Testis (tissue), 3 donors: ENCODE data around the gene CEP55. TPM values are rescaled to one million over a fixed set of nuclear protein-coding genes. Genes with fewer than 3 reads are reported as not detected.
A peak's percentile ranks its signal among the peaks of the same experiment; 100 is the strongest.

Source experiments
- DNase-seq: peaks from one replicate; pipeline ENCODE4 v3.0.0-alpha.2; 2019
- H3K27ac ChIP-seq, 2 donors: fragments of 200-600 bp; sonication (generic); one replicate each; pipeline ENCODE4 v1.5.1; 2019
- H3K27me3 ChIP-seq: fragments of 200-600 bp; sonication (generic); one replicate; pipeline ENCODE4 v1.5.1; 2019
- H3K36me3 ChIP-seq: fragments of 200-600 bp; sonication (generic); one replicate; pipeline ENCODE4 v1.5.1; 2017; ENCODE audit warnings: low read depth; ENCODE audit errors: missing control alignments
- H3K4me1 ChIP-seq: fragments of 200-600 bp; sonication (generic); one replicate; pipeline ENCODE4 v1.5.1; 2019
- H3K4me3 ChIP-seq, 2 donors: fragments of 200-600 bp; sonication (generic); one replicate each; pipeline ENCODE4 v1.5.1; 2017 to 2019
- H3K9me3 ChIP-seq: fragments of 200-600 bp; sonication (generic); one replicate; pipeline ENCODE4 v1.5.1; 2017
- CTCF ChIP-seq, 3 experiments: fragments of 450-650 bp in 2 of 3; fragments of 200-600 bp in 1 of 3; sonication (generic) in 1 of 3; IDR thresholded peaks; one replicate each; pipeline ENCODE4 v1.5.1; 2016 to 2019; ENCODE audit warnings: antibody characterized with exemption in 3 of 3, mild to moderate bottlenecking in 2 of 3, moderate library complexity in 1 of 3
- POLR2A ChIP-seq: fragments of 450-650 bp; IDR thresholded peaks from one replicate; pipeline ENCODE4 v1.6.1; 2017; ENCODE audit warnings: antibody characterized with exemption, mild to moderate bottlenecking, moderate library complexity
- WGBS, 2 donors: methylation state at CpG; one replicate each; pipeline ENCODE4 v1.1.5; 2018; 5-methylcytosine and 5-hydroxymethylcytosine counted together
- intact Hi-C: fragments of 100-400 bp; cut with DNase I; formaldehyde crosslinking; loops from one replicate; pipeline ENCODE4 v1.15.1; 2023; ENCODE audit warnings: low total_unique reads
- polyA plus RNA-seq: library from polyadenylated mRNA; stranded (reverse); fragments of 350-450 nt; fragmentation: Illumina TruSeq; extraction: RNeasy Lipid Tissue Mini Kit (QIAGEN cat#74804); gene quantifications from one replicate; pipeline ENCODE4 v1.2.3, GENCODE V29; 2014; ENCODE audit warnings: low read depth, low replicate concordance; ENCODE audit not compliant: insufficient read depth
- total RNA-seq, 2 donors: library from RNA; depleted of rRNA; stranded (reverse); fragments of >200 nt; gene quantifications; one replicate each; pipeline ENCODE4 v1.2.3, GENCODE V29; 2016

CEP55 gene
- total and polyA plus RNA-seq, 3 donors from 2014 or later: 14.1 to 28.1 (median 15.5) TPM

DNA sequence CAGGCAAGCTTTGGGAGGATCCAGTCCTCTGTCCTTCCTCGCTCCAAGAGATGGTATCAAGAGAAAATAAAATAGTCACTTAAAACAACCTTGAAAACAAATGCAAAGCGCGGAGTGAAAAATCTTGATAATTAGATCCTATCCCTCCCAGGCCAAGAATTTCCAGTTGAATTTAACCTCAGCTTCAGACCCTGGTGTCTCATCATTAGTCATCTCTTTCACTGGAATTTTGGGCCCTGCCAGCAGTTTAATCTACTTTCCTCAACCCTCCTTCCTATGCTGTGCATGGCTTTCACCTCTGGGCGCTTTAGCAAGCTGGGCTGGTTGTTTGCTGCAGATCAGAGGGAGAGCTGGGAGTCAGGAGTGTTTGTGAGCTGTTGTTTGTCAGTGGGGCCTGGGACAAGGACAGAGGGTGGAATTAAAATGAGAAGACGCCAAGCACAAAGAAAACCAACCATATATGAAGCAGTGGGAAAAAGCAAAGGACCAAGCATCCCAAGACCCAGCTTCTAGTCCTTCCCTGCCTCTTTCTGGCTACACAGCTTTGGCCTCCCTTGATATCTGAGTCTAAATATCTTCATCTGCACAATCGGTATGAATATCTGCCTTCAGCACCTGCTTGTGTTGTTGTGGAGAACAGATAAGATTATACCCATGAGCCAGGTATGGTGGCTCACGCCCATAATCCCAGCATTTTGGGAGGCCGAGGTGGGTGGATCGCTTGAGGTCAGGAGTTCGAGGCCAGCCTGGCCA, 27.8 kb upstream of the CEP55 start:
- DNase-seq: no peak

GRCh38 chr10:93469454-93469853, 27.0 kb upstream of the CEP55 start:
- Histone ChIP-seq H3K4me1 (peaks cover 7% of the 10 kb centered on the region), H3K9me3 (no peaks in the 10 kb centered on the region), H3K27ac (no peak overlapping the region), H3K36me3 (no peaks in the 10 kb centered on the region), H3K4me3 (no peak overlapping the region), H3K27me3 (no peaks in the 10 kb centered on the region)
- intact Hi-C loops: no loop called here
- WGBS, 2 donors: 87 to 90% methylated on average over 3 of the region's 3 CpGs
- no peak for DNase-seq
- TF ChIP-seq CTCF (IDR thresholded peaks at IDR 0.05): no peak
- no peak for TF ChIP-seq POLR2A

More for the DNA sequence above, 27.8 kb upstream of the CEP55 start:
- WGBS, 2 donors: 67 to 87% methylated on average over 10 of the region's 10 CpGs
- H3K36me3 ChIP-seq: no peaks in the 10 kb centered on the region
- H3K27ac ChIP-seq: peak overlapping the region in 1 of 2 donors; percentile 0
- intact Hi-C loops: no loop called here
- H3K27me3 ChIP-seq: no peaks in the 10 kb centered on the region
- no peaks in the 10 kb centered on the region for H3K9me3 ChIP-seq
- H3K4me3 ChIP-seq: no peak overlapping the region
- peaks cover 7% of the 10 kb centered on the region for H3K4me1 ChIP-seq
- TF ChIP-seq CTCF (IDR thresholded peaks at IDR 0.05) (no peak), POLR2A (no peak)

GRCh38 chr10:93471110-93471651, 25.2 kb upstream of the CEP55 start:
- intact Hi-C loops: no loop called here
- Histone ChIP-seq H3K27ac (no peak overlapping the region), H3K36me3 (no peaks in the 10 kb centered on the region), H3K9me3 (no peaks in the 10 kb centered on the region), H3K4me3 (no peak overlapping the region), H3K4me1 (peaks cover under 1% of the 10 kb centered on the region), H3K27me3 (no peaks in the 10 kb centered on the region)
- no peak for DNase-seq
- no peak for TF ChIP-seq POLR2A
- TF ChIP-seq CTCF (IDR thresholded peaks at IDR 0.05): no peak
- WGBS, 2 donors: 87 to 96% methylated on average over 5 of the region's 5 CpGs

GRCh38 chr10:93473161-93473560, 23.3 kb upstream of the CEP55 start:
- 87 to 88% methylated on average over 2 of the region's 2 CpGs for WGBS, 2 donors
- intact Hi-C loops: no loop called here
- H3K36me3 ChIP-seq: no peaks in the 10 kb centered on the region
- no peak for DNase-seq
- H3K4me3 ChIP-seq: no peak overlapping the region
- no peaks in the 10 kb centered on the region for H3K9me3 ChIP-seq
- H3K4me1 ChIP-seq: no peaks in the 10 kb centered on the region
- TF ChIP-seq POLR2A: no peak
- TF ChIP-seq CTCF (IDR thresholded peaks at IDR 0.05): no peak
- no peaks in the 10 kb centered on the region for H3K27me3 ChIP-seq
- H3K27ac ChIP-seq: no peak overlapping the region
